GM10248 (cell line): ENCODE results near the gene MTMR12.

Experiments
- CTCF ChIA-PET: fragments of 300-600 bp; sonication (Branson Sonifier 250); formaldehyde crosslinking; extraction: SDS; loops from one replicate; lab custom pipeline; 2021; ENCODE audit warnings: antibody characterized with exemption; lab: Yijun Ruan, JAX
- POLR2A ChIA-PET: fragments of 350-650 bp; sonication (Branson Sonifier 250); formaldehyde crosslinking; extraction: SDS; loops from one replicate; lab custom pipeline; 2020; ENCODE audit warnings: antibody characterized with exemption; lab: Yijun Ruan, JAX
- DNase-seq: peaks from one replicate; pipeline ENCODE4 v3.0.0; 2012; ENCODE audit errors: extremely low spot score
- CTCF ChIP-seq: IDR thresholded peaks from 2 replicates; pipeline ENCODE4 v1.5.1; 2012; ENCODE audit warnings: mild to moderate bottlenecking, low read depth; ENCODE audit errors: extremely low read depth, missing control alignments, control extremely low read depth

The MTMR12 gene

GRCh38 chr5:32353420-32353819 lies 40.7 kb upstream of the MTMR12 start:
- ChIA-PET CTCF (interaction anchor here (0.9 to 2.5 kb wide), 2 partner anchors 13 to 24 kb away, joined by 3 to 9 read pairs; no protein-coding TSS in a partner anchor), POLR2A (no interaction called here)
- DNase-seq: no peak
- TF ChIP-seq CTCF: no peak

- no peak for TF ChIP-seq CTCF
- ChIA-PET CTCF (interaction anchor here (0.9 to 2.5 kb wide), 3 partner anchors 13 to 24 kb away, joined by 3 to 9 read pairs (median 3); no protein-coding TSS in a partner anchor), POLR2A (no interaction called here)
- DNase-seq: no peak
These were observed 39.9 kb upstream of the MTMR12 start for GRCh38 chr5:32352685-32353084.

GRCh38 chr5:32346869-32347268 lies 34.1 kb upstream of the MTMR12 start:
- POLR2A ChIA-PET: no interaction called here

GRCh38 chr5:32343058-32343672 lies 30.4 kb upstream of the MTMR12 start:
- POLR2A ChIA-PET: no interaction called here
- TF ChIP-seq CTCF: no peak
- DNase-seq: no peak
- CTCF ChIA-PET: interaction anchor here (1.1 to 11.3 kb wide), 3 partner anchors 13 to 111 kb away, joined by 3 to 75 read pairs (median 5); no protein-coding TSS in a partner anchor

More at GRCh38 chr5:32346869-32347268, 34.1 kb upstream of the MTMR12 start:
- CTCF ChIA-PET: interaction anchor here (0.8 to 11.3 kb wide), 2 partner anchors 17 to 19 kb away, joined by 3 to 75 read pairs; no protein-coding TSS in a partner anchor
- no peak for DNase-seq
- no peak for TF ChIP-seq CTCF

GRCh38 chr5:32342656-32343055 lies 29.9 kb upstream of the MTMR12 start:
- CTCF ChIA-PET: interaction anchor here (1.4 to 11.3 kb wide), 2 partner anchors 13 to 111 kb away, joined by 5 to 75 read pairs; no protein-coding TSS in a partner anchor
- DNase-seq: no peak
- TF ChIP-seq CTCF: no peak
- POLR2A ChIA-PET: no interaction called here

- ChIA-PET CTCF (interaction anchor here (1.4 to 11.3 kb wide), 2 partner anchors 9 to 10 kb away, joined by 4 to 75 read pairs; no protein-coding TSS in a partner anchor), POLR2A (no interaction called here)
- no peak for DNase-seq
- no peak for TF ChIP-seq CTCF
These were observed 27.1 kb upstream of the MTMR12 start for GRCh38 chr5:32339878-32340277.
